NCI-H524 (cell line): ENCODE data around the gene DBET.
"Not testable (repeated sequence)": the region's sequence is repeated elsewhere in the genome, so short reads cannot be mapped to it uniquely, and the experiment has no call there.

Source experiments
- DNase-seq, 2 experiments: peaks; one replicate each; lab custom pipeline; 2025; lab: John Stamatoyannopoulos, UW

DBET gene

GRCh38 chr4:190049378-190050239 is 14.7 kb upstream of the DBET start:
- not testable (repeated sequence) for DNase-seq

GRCh38 chr4:190058997-190059396 is 5.3 kb upstream of the DBET start:
- not testable (repeated sequence) for DNase-seq

- DNase-seq, result not testable (repeated sequence)
Observed at GRCh38 chr4:190064805-190065204, 503 bp downstream of the DBET start.

GRCh38 chr4:190068351-190068750 is 4.0 kb downstream of the DBET start:
- not testable (repeated sequence) for DNase-seq

- not testable (repeated sequence) for DNase-seq
Observed at GRCh38 chr4:190093052-190093451, 28.8 kb downstream of the DBET start.

- not testable (repeated sequence) for DNase-seq
Observed at GRCh38 chr4:190094031-190094430, 29.7 kb downstream of the DBET start.

GRCh38 chr4:190095335-190095734 is 31.0 kb downstream of the DBET start:
- not testable (repeated sequence) for DNase-seq

- not testable (repeated sequence) for DNase-seq
Observed at GRCh38 chr4:190099605-190100004, 35.3 kb downstream of the DBET start.

- not testable (repeated sequence) for DNase-seq
Observed at GRCh38 chr4:190101525-190101924, 37.2 kb downstream of the DBET start.

- not testable (repeated sequence) for DNase-seq
Observed at GRCh38 chr4:190106191-190106590, 41.9 kb downstream of the DBET start.

GRCh38 chr4:190106611-190107480 is 42.5 kb downstream of the DBET start:
- not testable (repeated sequence) for DNase-seq

- not testable (repeated sequence) for DNase-seq
Observed at GRCh38 chr4:190107766-190108485, 43.6 kb downstream of the DBET start.

GRCh38 chr4:190108756-190109155 is 44.5 kb downstream of the DBET start:
- DNase-seq, result not testable (repeated sequence)

- DNase-seq, result not testable (repeated sequence)
Observed at GRCh38 chr4:190109390-190110011, 45.2 kb downstream of the DBET start.

GRCh38 chr4:190110033-190110432 is 45.7 kb downstream of the DBET start:
- DNase-seq, result not testable (repeated sequence)

- DNase-seq, result not testable (repeated sequence)
Observed at GRCh38 chr4:190110570-190111295, 46.4 kb downstream of the DBET start.

- DNase-seq, result not testable (repeated sequence)
Observed at GRCh38 chr4:190112879-190113278, 48.6 kb downstream of the DBET start.

GRCh38 chr4:190114991-190115390 is 50.7 kb downstream of the DBET start:
- not testable (repeated sequence) for DNase-seq
